HG03196 (cell line): ENCODE measurements around the gene KLHL1.
A peak's percentile ranks its signal among the peaks of the same experiment; 100 is the strongest.

Source experiments
- ATAC-seq: cut with Tn5 transposase; IDR thresholded peaks from one replicate; pipeline ENCODE4 v1.9.1; 2021; ENCODE audit not compliant: unreplicated experiment

KLHL1 gene

DNA sequence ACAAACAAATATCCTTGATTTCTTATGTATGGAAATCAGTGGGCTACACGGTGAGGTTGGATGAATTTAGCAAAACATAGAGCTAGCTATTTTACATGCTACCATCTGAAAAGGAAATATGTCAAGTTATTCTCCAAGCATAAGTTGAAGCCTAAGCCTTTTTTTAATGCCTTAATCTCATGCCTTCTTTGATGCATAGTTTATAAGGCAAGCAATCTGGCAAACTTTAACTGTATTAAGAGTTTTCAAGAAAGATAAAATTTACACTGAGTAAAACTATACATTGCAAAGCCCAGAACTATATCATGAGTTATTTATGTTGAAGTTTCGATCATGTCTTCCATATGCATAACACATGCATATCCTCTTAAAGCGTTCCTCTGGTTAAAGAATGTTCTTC, 85.6 kb downstream of the KLHL1 start:
- ATAC-seq: no peak

DNA sequence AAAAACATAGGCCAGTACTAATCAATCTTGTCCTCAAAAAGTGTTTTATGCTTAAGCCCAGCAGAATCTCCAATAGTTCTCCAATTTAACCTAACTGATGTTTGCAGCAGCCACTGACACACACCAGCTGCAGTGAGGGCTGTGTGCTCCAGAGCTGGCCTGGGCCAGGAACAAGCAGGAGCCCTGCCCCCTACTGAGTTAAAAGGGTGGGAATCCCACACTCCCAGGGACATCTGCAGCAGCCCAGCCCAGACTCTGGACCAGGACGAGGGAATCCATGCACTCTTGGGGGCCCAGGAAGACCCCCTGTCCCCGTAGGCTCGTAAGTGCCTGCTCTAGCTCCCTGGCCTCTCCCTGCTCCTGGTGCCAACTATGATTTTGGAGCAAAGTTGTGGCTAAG, 92.1 kb downstream of the KLHL1 start:
- ATAC-seq: no peak

DNA sequence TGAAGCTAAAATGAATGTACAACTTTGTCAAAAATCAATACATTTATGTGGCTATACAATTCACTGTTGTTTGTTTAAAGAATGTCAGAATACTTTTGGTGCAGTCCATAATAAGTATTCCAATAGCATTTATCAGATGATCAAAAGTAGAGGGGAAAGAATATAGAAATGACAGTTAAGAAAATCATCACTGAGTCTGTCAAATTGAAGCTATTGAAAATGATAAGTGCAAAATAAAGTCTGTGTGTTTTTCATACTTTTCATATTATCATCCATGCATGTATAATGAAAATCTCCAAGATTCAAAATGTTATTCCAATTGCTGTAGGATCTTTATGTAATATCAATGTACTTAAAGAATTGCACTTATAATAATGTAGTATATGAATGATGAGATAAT, 93.9 kb downstream of the KLHL1 start:
- ATAC-seq: no peak

DNA sequence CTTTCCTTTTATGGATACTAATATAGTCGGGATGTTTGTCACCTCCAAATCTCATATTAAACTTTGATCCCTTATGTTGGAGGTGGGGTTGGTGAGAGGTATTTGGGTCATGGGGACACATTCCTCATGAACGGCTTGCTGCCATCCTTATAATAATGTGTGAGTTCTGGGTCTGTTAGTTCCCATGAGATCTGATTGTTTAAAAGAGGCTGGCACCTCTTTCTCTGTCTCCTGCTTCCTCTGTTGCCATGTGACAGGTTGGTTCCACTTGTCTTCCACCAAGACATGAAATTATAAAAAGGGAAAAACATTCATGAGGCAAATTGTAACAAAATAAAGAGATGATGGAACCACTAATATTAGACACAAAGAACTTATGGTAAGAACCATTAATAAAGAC, 108.4 kb downstream of the KLHL1 start:
- no peak for ATAC-seq

DNA sequence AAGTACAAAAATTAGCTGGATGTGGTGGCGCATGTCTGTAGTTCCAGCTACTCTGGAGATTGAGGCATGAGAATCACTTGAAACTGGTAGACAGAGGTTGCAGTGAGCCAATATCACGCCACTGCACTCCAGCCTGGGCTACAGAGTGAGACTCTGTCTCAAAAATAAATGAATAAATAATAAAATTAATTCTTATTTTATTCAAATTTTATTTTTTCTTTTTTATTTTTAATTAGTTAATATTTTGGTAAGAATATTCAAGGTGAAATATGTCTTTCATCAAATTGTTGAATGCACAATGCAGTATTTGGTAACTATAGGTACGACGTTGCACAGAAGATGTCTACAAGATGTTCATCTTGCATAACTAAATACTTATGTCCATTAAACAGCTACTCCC, 111.2 kb downstream of the KLHL1 start:
- no peak for ATAC-seq

DNA sequence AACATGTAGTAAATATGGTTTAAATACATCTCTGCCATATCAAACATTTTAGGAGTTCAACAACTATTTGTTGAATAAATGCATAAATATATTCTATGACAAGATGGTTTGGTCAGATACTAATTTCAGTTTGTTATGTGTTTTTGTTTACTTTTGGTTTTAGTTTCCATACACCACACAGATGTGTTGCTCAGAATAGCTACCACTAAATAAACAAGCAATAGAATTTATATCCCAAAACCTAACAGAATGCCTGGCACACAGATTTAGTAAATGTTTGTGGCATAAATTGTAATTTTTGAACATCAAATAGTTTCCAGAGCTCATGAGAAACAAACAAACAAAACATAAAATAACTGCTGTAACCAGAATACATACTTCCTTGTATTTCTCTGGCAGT, 127.5 kb downstream of the KLHL1 start:
- no peak for ATAC-seq

DNA sequence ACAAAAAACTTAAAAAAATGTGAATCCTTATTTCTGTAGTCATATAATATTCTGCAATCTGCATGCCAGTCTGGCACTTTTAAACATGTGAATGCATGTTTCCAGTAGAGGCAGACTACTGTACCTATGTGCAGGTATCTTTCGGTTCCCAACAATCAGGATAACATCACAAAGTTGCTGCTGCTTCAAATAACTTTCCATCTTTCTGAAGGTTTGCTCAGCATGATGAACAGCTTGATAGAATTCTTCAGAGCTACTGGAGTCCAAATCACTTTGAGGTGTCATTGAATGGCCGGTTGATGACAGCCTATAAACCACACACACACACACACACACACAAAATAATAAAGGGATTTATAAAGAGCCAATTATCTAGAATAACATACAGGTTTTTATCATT, 132.8 kb downstream of the KLHL1 start:
- ATAC-seq: no peak

DNA sequence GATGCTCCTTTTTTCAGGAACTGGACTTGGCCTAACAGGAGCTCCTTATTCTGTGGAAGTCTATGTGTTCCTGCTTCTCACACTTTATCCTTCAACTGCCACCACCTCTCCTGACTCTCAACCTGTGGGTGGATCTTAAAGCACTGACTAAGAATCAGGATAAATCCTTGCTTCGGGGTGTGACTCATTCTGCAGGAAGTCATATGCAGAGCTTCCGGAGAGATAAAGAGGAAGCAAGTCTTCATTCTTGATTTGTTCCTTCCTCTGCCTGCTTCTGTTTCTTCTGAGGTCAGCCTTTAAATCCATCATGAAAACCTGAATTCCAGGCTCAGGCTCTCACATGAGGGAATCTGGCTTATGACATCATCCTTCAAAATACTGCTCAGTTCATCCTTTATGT, 137.7 kb downstream of the KLHL1 start:
- no peak for ATAC-seq

DNA sequence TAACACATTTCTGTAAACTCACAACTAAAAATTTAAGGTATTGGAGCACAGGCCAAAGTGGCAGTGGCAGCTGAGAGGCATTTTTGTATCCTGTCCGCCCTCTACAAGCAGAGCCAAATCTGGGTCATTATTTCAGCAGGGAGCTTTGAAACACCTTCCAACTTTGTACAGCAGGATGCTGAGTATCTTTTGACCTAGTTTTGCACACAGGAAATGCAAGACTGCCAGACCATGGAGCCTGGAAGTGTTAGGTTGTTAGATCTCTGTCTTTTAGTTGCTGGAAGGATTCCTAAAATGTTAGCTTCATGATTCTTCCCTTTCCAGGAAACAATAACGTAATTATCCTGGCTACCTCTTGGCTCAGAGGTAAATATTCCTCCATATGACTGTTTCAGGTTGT, 149.2 kb downstream of the KLHL1 start:
- ATAC-seq: no peak

DNA sequence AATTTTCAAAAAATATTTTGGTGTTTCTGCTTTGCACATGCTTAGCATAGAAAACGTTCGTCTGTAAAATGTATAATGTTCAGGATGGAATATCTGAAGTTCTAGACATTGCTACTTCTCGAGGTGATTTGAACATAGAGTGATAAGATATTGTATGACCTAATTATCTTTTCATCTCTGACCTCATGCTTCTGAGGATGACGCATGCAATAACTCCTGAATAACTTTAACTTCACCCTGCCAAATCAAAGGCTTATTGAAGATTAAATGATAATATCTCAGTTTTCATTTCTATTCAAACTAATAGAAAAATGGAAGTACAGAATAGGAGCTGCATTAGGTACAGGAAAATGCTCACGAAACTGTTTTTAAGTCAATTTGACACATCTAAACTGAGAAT, 151.4 kb downstream of the KLHL1 start:
- no peak for ATAC-seq

DNA sequence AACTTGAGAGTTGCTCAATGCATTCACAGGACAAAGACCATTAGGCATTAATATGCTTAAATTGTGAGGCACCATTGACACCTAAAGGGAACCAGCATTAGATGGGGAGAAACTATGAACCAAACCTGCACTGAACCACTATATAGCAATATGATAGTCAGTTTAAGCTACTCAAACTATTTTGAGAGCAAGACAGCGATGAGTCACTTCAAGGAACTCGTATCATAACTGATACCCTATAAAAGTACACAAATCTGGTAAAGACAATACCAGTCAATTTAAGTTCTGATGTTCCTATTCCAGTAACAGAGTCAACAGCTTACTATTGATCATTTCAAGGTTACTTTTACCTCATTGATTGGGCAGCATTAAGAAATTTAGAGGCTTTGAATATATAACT, 151.9 kb downstream of the KLHL1 start:
- no peak for ATAC-seq

DNA sequence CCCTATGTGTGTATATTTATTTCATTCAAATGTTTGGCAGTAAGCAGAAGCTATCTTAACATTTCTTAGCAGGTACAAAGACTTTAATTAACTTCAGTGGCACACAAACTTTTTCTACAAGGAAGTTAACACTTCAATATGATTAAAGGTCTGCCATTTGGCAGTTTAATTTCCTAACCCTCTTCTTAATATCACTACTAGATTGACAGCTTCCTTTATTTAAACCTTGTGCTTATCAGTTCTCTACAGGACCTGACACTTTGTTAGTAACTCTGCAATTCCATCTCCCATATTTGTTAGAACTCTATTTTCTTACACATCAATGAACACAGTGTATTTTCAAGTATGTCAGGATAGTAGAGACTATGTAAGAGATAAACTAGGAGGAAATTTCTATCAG, 153.0 kb downstream of the KLHL1 start:
- no peak for ATAC-seq

DNA sequence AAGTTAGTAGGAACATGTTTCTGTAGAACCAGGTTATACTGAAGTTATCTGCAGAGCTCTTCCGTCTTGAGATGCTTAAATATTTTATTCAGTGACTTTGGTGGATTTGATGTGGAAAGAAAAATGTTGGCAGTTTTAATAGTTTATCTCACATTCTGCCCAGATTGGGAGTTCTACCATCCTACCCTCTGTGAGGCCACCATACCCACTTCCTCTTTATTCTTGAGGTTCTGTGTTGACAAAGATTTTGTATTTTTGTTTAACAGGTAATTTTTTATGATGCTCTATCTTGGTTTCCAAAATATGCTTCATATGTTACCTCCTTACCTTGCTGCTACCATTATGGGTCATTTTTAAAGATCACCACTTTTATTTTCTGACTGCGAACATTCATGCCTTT, 156.8 kb downstream of the KLHL1 start:
- no peak for ATAC-seq

DNA sequence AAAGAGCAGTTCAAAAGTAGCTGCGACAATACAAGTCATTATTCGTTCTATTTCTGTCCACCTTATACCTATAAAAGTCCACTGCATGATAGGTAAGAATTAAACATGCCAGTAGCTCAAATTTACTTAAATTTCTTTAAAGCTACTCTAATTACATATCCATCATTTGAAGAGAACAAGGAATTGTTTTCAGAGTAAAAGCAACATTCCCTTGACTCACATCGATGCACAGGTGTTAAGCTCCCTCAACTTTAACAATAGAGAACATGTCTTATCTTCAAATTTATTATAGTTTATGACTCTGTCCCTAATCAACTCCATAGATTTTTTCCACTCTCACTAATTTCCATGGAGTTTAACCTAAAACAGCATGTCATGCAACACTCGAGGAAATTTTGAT, 158.1 kb downstream of the KLHL1 start:
- ATAC-seq: no peak

DNA sequence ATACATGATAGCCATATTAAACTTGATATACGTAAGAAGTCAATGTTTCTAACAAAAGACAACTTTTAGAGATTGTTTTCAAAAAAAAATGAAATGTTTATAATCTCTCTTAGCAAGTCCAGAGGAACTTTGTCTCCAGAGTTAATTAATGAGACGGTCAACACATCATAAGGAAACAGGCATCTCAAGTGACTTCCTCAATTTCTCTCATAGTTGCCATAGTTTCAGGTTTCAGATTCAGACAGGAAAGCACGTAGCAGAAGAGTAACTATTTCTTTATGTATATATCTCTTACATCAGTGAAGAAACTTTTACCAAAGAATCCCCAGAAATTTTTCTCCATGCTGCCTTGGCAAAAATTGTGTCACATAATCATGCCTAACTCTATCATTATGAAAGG, 160.2 kb downstream of the KLHL1 start:
- ATAC-seq: peak; percentile 99

DNA sequence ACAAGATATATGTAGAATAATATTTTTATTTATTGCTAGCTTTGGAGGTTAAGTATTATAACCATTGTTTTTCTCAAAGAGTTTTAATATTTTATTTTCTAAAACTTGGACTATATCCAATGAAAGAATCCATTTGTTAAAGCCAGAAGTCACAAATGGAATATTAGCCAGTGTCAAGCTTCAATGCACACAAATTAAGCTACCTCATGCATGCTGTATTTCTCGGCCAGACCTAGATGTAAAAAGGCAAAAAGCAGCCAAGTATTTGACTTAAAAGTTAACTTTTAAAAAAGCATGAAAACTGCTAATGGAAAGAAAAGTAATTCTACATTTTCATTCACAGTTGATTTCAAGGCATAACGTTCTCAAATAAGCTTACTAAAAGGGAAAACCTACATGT, 160.7 kb downstream of the KLHL1 start:
- peak; percentile 29 for ATAC-seq

DNA sequence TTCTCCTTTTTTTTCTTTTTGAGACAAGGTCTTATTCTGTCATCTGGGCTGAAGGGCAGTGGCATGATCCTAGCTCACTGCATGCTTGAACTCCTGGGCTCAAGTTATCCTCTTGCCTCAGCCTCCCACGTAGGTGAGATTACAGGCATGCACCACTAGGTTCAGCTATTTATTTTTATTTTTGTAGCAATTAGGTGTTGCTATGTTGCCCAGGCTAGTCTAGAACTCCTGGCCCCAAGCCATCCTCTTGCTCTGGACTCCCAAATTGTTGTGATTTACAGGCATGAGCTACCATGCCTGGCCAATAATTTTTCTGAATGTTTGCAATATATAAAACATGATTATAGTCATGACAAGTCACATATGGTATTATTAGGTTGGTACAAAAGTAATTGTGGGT, 161.7 kb downstream of the KLHL1 start:
- no peak for ATAC-seq

DNA sequence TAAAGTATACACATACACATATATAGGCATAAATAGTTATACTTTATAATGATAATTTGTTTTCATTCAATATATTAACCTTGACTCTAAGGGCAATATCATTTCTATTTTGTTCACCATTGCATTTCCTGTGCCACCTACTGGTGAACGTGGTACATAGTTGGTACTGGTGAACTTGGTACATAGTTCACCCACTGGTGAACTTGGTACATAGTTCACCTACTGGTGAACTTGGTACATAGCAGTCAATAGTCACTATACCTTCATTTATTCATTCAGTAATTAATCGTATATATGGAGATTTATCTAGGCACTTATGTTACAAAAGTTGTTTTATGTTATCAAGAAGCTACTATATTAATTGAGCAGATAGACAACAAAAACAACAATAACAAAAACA, 173.2 kb downstream of the KLHL1 start:
- ATAC-seq: peak; percentile 90

DNA sequence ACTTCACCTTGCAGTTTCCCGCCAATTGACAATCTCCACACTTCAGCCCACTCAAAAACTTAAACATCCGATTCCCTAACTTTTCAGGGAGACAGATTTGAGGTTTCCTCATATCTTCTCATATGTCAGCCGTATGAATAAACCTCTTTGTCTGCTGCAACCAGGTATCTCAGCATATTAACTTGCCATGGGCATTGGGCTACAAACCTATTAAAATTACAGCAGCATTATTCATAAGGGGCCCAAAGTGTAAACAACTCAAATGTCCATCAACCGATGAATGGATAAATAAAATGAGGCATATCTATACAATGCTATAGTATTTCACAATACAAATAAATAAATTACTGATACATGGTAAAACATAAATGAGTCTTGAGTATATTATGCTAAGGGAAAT, 180.0 kb downstream of the KLHL1 start:
- no peak for ATAC-seq

DNA sequence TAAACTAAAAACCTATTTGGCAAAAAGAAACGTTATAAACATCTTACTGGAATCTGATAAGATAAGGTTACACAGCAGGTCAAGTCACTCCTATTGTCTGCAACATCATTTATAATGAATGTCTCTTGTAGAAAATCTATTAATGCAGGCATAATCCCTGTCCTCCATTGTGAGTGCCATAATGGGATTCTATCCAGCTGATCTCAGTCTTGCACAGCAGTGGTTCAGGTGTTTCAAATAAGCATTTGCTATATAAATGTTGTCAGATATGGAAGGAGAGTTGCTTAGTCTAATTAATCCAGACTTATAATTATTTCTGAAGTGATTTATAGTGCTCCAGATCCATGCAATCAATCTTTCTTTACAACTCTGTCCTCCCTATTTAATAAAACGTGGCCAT, 187.1 kb downstream of the KLHL1 start:
- ATAC-seq: no peak

DNA sequence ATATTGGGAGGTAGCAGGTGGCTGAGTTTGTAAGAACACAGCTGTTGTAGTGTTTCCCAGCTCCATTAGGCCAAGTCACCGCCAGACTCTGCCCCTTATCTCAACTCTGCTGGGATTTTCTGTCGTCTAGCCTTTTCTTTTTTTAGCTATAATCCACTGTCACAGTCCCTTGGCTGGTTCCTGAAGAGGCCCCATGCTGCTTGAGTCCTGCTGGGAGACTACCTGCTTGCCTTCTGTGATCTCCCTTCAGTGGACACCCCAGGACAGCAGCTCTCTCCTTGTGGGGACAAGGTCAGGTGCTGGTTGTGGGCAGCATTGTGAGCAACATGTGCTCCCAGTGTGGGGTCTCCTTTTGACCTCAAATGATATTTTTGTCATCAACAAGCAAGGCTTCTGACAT, 195.6 kb downstream of the KLHL1 start:
- ATAC-seq: no peak

DNA sequence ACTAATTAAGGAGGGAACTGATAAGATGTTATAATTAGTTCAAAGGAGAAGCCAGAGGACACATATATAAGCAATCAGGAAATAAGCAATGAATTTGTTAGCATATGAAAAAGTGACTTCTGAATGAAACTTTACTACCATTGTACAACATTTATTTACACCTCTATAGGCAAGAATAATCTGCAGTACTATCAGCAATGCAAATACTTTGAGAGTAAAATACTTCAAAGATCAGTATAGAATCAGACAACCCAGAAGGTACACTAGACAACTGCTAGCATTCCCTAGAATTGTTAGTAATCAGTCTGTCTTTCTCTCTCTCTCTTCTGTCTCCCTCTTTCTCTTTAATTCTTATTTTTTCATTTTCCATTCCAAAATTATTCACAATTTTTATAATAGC, 197.5 kb downstream of the KLHL1 start:
- no peak for ATAC-seq

DNA sequence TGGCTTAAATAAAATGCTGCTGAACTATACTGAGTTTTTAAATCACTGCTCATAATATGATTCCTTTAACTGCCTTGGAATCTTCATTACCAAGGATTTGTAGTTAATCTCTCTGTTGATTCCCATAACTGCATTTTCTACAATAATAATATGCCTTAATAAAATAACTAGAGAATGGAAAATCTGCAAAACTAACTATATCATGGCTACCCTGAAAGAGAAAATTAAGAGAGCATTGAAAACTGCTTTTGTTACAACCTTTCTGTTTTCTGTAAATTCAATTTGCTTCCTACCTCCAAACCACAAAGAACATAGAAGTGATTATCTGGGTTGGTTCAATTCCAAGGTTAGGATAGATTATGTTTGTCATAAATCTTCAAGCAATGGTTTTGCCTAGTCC, 203.5 kb downstream of the KLHL1 start:
- no peak for ATAC-seq

DNA sequence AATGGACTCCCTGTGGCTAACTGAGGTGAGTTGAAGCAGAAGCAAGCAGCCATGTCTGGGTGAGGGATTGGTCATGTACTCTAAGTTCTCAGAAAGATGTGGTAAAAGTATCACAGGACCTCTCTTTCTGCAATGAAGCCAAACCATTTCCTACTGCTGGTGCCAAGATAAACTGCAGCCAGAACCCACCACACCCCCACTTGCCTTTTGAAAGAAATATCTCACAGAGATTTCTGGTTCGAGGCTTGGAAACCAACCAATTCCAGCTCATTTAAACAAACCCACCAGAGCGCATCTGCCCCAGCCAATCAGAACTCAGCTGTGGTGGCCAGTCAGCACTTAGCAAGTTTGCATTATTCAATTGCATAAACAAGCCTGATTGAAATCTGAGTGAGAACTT, 205.2 kb downstream of the KLHL1 start:
- ATAC-seq: no peak
